GM12878 (cell line): ENCODE results near the gene OR2J1. TPM values are rescaled to one million over a fixed set of nuclear protein-coding genes. Genes with fewer than 3 reads are reported as not detected.

Source experiments
- ATAC-seq: fragments of 200-7000 bp; cut with Tn5 transposase; 3 replicates; pipeline ENCODE4 v1.9.1; 2020; ENCODE audit warnings: mild to moderate bottlenecking, moderate library complexity
- BruUV-seq: library from RNA; stranded (reverse); fragments of 400-500 nt; replicated peaks from 2 replicates; lab custom pipeline; 2021; lab: Mats Ljungman, UMichigan
- CTCF ChIA-PET: fragments of 300-600 bp; sonication (Branson Sonifier 250); formaldehyde crosslinking; extraction: SDS; loops from one replicate; lab custom pipeline; 2021; ENCODE audit warnings: inconsistent platforms; lab: Yijun Ruan, JAX
- POLR2A ChIA-PET: fragments of 350-600 bp; formaldehyde crosslinking; extraction: SDS; loops from one replicate; lab custom pipeline; 2021; ENCODE audit warnings: inconsistent platforms; lab: Charles Lee
- RAD21 ChIA-PET: fragments of 300-600 bp; sonication (Branson Sonifier 250); formaldehyde crosslinking; loops from one replicate; lab custom pipeline; 2023; ENCODE audit warnings: antibody characterized with exemption; ENCODE audit not compliant: unreplicated experiment; lab: Charles Lee
- SMC1A ChIA-PET: fragments of 300-600 bp; sonication (Branson Sonifier 250); formaldehyde crosslinking; loops from one replicate; lab custom pipeline; 2023; ENCODE audit not compliant: unreplicated experiment, uncharacterized antibody; lab: Charles Lee
- DNase-seq: peaks from one replicate; pipeline ENCODE4 v3.0.0-alpha.2; 2011; ENCODE audit warnings: low read depth, low spot score
- FAIRE-seq: peaks from 3 replicates; lab custom pipeline; 2011; peaks lifted over from hg19 to GRCh38; lab: Jason Lieb, UNC
- H2AFZ ChIP-seq: 2 replicates; pipeline ENCODE4 v1.6.0; 2011; ENCODE audit warnings: low read depth, low read length, control low read depth; ENCODE audit not compliant: control insufficient read depth
- H3K27ac ChIP-seq: 2 replicates; pipeline ENCODE4 v1.5.1; 2011; ENCODE audit warnings: control low read depth; ENCODE audit not compliant: control insufficient read depth, insufficient read depth
- H3K27me3 ChIP-seq, 2 experiments: replicated peaks in 1 of 2; 2 replicates each; pipeline versions ENCODE4 v1.6.0 to v1.6.1; 2011; ENCODE audit warnings: low read length in 1 of 2; ENCODE audit not compliant: control insufficient read depth in 2 of 2, insufficient read depth in 2 of 2
- H3K36me3 ChIP-seq, 2 experiments: 2 replicates each; pipeline ENCODE4 v1.5.1; 2011; ENCODE audit warnings: low read length in 1 of 2; ENCODE audit not compliant: control insufficient read depth in 2 of 2, insufficient read depth in 2 of 2
- H3K4me1 ChIP-seq: 2 replicates; pipeline ENCODE4 v1.6.1; 2011; ENCODE audit warnings: mild to moderate bottlenecking, low read length, moderate library complexity, mixed read lengths; ENCODE audit not compliant: control insufficient read depth, insufficient read depth
- H3K4me2 ChIP-seq: 2 replicates; pipeline ENCODE4 v1.6.0; 2011; ENCODE audit warnings: control low read depth; ENCODE audit not compliant: control insufficient read depth, insufficient read depth
- H3K4me3 ChIP-seq: fragments of 200-600 bp; sonication (generic); 2 replicates; pipeline ENCODE4 v1.5.1; 2016
- H3K79me2 ChIP-seq: 2 replicates; pipeline ENCODE4 v1.6.0; 2011; ENCODE audit warnings: low read length; ENCODE audit not compliant: control insufficient read depth, insufficient read depth
- H3K9ac ChIP-seq: 2 replicates; pipeline ENCODE4 v1.8.0; 2011; ENCODE audit warnings: low read length, control low read depth, mixed read lengths; ENCODE audit not compliant: control insufficient read depth, insufficient read depth
- H3K9me3 ChIP-seq: replicated peaks from 3 replicates; pipeline ENCODE4 v1.5.1; 2011; ENCODE audit warnings: mild to moderate bottlenecking, low read length; ENCODE audit not compliant: control insufficient read depth, insufficient read depth
- H4K20me1 ChIP-seq: 2 replicates; pipeline ENCODE4 v1.6.0; 2011; ENCODE audit not compliant: control insufficient read depth, insufficient read depth
- CBX5 ChIP-seq: sonication (generic); IDR thresholded peaks from 2 replicates; pipeline ENCODE4 v1.6.1; 2016; ENCODE audit warnings: low read depth, moderate library complexity, mild to moderate bottlenecking, inconsistent platforms
- CHD4 ChIP-seq: fragments of 200-600 bp; sonication (generic); IDR thresholded peaks from 2 replicates; pipeline ENCODE4 v1.6.1; 2016; ENCODE audit warnings: mild to moderate bottlenecking
- CREB1 ChIP-seq: IDR thresholded peaks from 2 replicates; pipeline ENCODE4 v1.6.1; 2012; ENCODE audit warnings: low read depth, mild to moderate bottlenecking, inconsistent platforms
- CREM ChIP-seq: IDR thresholded peaks from 2 replicates; pipeline ENCODE4 v1.6.1; 2014; ENCODE audit warnings: antibody characterized with exemption, low read depth
- E2F4 ChIP-seq: IDR thresholded peaks from 2 replicates; pipeline ENCODE4 v1.6.1; 2012; ENCODE audit warnings: low read depth, low read length, improper control_type of control experiment
- EED ChIP-seq: sonication (generic); IDR thresholded peaks from 2 replicates; pipeline ENCODE4 v1.6.1; 2016; ENCODE audit warnings: antibody characterized with exemption, low read depth
- MTA2 ChIP-seq: fragments of 450-650 bp; IDR thresholded peaks from 2 replicates; pipeline ENCODE4 v1.6.1; 2016; ENCODE audit warnings: low read depth, mild to moderate bottlenecking, moderate library complexity
- NBN ChIP-seq: fragments of 450-650 bp; IDR thresholded peaks from 2 replicates; pipeline ENCODE4 v1.6.1; 2016
- NFXL1 ChIP-seq: fragments of 450-650 bp; IDR thresholded peaks from 2 replicates; pipeline ENCODE4 v1.6.1; 2017; ENCODE audit warnings: antibody characterized with exemption, mild to moderate bottlenecking, borderline replicate concordance
- NRF1 ChIP-seq: conservative IDR thresholded peaks from 2 replicates; pipeline ENCODE4 v1.6.1; 2011; ENCODE audit warnings: mild to moderate bottlenecking, low read depth, low read length, improper control_type of control experiment
- POLR2AphosphoS2 ChIP-seq: IDR thresholded peaks from 2 replicates; pipeline ENCODE4 v1.6.1; 2011; ENCODE audit warnings: low read depth, mild to moderate bottlenecking, low read length, improper control_type of control experiment, moderate library complexity
- RAD51 ChIP-seq: fragments of 450-650 bp; IDR thresholded peaks from 2 replicates; pipeline ENCODE4 v1.6.1; 2016; ENCODE audit warnings: moderate library complexity, mild to moderate bottlenecking, inconsistent platforms
- RBBP5 ChIP-seq: fragments of 200-600 bp; sonication (generic); conservative IDR thresholded peaks from 2 replicates; pipeline ENCODE4 v1.6.1; 2016
- ZNF217 ChIP-seq: fragments of 450-650 bp; IDR thresholded peaks from 2 replicates; pipeline ENCODE4 v1.6.1; 2017; ENCODE audit warnings: antibody characterized with exemption, mild to moderate bottlenecking
- ZNF592 ChIP-seq: fragments of 450-650 bp; IDR thresholded peaks from 2 replicates; pipeline ENCODE4 v1.6.1; 2017; ENCODE audit warnings: mild to moderate bottlenecking, moderate library complexity
- ZZZ3 ChIP-seq: IDR thresholded peaks from 2 replicates; pipeline ENCODE4 v1.6.1; 2011; ENCODE audit warnings: low read depth; ENCODE audit not compliant: control insufficient read depth, insufficient read length
- in situ Hi-C: fragments of 300-500 bp; cut with MboI; formaldehyde crosslinking; loops from 9 replicates; pipeline ENCODE4 v1.14.3; 2018; ENCODE audit warnings: mixed read lengths
- intact Hi-C: fragments of 100-400 bp; cut with micrococcal nuclease; formaldehyde crosslinking; loops from one replicate; pipeline ENCODE4 v1.14.2; 2022; ENCODE audit not compliant: unreplicated experiment
- polyA plus RNA-seq, 11 experiments: library from polyadenylated mRNA; depleted of rRNA in 4 of 11; unstranded in 6 of 11; stranded (reverse) in 5 of 11; fragments of >200 nt; fragmentation: Nextera tagmentation in 4 of 11; fragmentation: Illumina TruSeq in 1 of 11; extraction: Ambion mirVana in 4 of 11; extraction: Trizol in 1 of 11; gene quantifications; 1 replicate in 1 of 11; 2 replicates in 10 of 11; pipeline versions ENCODE4 v1.2.1 to v1.2.3, GENCODE V29; 2011 to 2016; ENCODE audit warnings: inconsistent platforms in 2 of 11, missing spikeins in 2 of 11, low read depth in 1 of 11
- total RNA-seq, 4 experiments: library from RNA; depleted of rRNA in 3 of 4; stranded (reverse); fragments of >200 nt in 3 of 4; fragmentation: Illumina TruSeq in 1 of 4; extraction: Trizol in 1 of 4; gene quantifications; 2 replicates each; pipeline versions ENCODE4 v1.2.1 to v1.2.3, GENCODE V29; 2013 to 2021

OR2J1 gene
- total and polyA plus RNA-seq, 10 of the 15 experiments (the other 5 are each of a cell fraction or from before 2014, with no cell fraction given) = not detected

- ChIA-PET SMC1A (no interaction called here), CTCF (no interaction called here), RAD21 (no interaction called here), POLR2A (interaction anchor here (0.6 kb wide), 1 partner anchor 1532 kb away, joined by 5 read pairs; no protein-coding TSS in a partner anchor)
- H4K20me1 ChIP-seq = no peaks in the 10 kb centered on the region
- H3K4me1 ChIP-seq = no peaks in the 10 kb centered on the region
- H3K79me2 ChIP-seq = no peaks in the 10 kb centered on the region
- no peaks in the 10 kb centered on the region for H3K27me3 ChIP-seq
- H3K36me3 ChIP-seq = no peaks in the 10 kb centered on the region
- FAIRE-seq = no peak
- H2AFZ ChIP-seq = no peak overlapping the region
- no peaks in the 10 kb centered on the region for H3K9me3 ChIP-seq
- no peak overlapping the region for H3K9ac ChIP-seq
- in situ Hi-C loops (no loop called here), intact Hi-C loops (no loop called here)
- DNase-seq = no peak
- H3K4me2 ChIP-seq = no peak overlapping the region
- BruUV-seq = no TSS peak
- TF ChIP-seq CBX5 = no peak
- TF ChIP-seq E2F4 = no peak
- no peak for TF ChIP-seq CREM
- TF ChIP-seq CREB1 = no peak
- no peak for TF ChIP-seq RBBP5
- TF ChIP-seq ZNF592 = no peak
- no peak for TF ChIP-seq ZZZ3
- TF ChIP-seq ZNF217 = no peak
- no peak for TF ChIP-seq NBN
- TF ChIP-seq POLR2AphosphoS2 = no peak
- no peak for TF ChIP-seq EED
- TF ChIP-seq CHD4 = no peak
- no peak for TF ChIP-seq NRF1
- no peak for TF ChIP-seq MTA2
- TF ChIP-seq NFXL1 = no peak
- TF ChIP-seq RAD51 = no peak
- no peak for ATAC-seq
- H3K4me3 ChIP-seq = no peak overlapping the region
- no peak overlapping the region for H3K27ac ChIP-seq
These were observed 43.0 kb downstream of the OR2J1 start for GRCh38 chr6:29142309-29142708.
